GM18907 (cell line): ENCODE measurements around the gene NDE1.
"Not testable (repeated sequence)": the region's sequence is repeated elsewhere in the genome, so short reads cannot be mapped to it uniquely, and the experiment has no call there.

ENCODE experiments used
- ATAC-seq: cut with Tn5 transposase; IDR thresholded peaks from one replicate; pipeline ENCODE4 v1.9.1; 2021; ENCODE audit warnings: mild to moderate bottlenecking, moderate library complexity; ENCODE audit not compliant: unreplicated experiment

Gene NDE1, protein sequence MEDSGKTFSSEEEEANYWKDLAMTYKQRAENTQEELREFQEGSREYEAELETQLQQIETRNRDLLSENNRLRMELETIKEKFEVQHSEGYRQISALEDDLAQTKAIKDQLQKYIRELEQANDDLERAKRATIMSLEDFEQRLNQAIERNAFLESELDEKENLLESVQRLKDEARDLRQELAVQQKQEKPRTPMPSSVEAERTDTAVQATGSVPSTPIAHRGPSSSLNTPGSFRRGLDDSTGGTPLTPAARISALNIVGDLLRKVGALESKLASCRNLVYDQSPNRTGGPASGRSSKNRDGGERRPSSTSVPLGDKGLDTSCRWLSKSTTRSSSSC

DNA sequence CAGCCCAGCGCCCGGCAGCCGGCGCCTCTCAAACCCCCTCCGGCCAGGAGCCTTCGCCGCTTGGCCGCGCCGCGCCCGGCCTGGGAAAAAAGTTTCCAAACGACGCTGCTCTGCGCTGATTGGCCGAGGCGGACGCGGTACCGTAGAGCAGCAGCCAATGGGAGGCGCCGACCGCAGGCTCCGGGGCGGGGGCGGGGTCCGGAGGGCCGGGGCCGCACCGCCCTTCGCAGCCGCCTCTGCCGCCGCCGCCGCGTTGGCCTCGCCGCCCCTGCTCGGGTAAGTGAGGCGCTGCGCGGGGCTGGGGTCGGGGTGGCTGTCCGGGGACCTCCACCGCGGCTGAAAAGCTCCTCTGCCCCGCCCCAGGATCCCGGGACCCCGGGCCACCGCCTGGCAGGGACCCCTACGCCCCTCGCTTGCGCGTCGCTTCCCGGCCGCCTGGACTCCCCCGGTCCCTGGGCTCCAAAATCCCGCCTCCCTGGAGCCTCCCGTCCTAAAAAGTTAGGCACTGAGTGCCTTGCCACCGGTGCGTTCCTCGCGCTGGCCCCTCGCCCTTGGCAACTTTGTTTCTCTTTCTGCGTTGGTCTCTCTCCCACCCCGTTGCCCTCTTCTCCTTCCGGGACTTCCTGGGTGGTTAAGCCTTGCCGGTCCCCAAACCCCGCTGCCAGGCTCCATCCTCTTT is at the start of gene NDE1:
Gene NDE1 (plus strand): TSS at position 227 of the 679 bp plus-strand sequence. CDS start 14,534 bp downstream, outside the sequence.
- ATAC-seq: peak; percentile 78

DNA sequence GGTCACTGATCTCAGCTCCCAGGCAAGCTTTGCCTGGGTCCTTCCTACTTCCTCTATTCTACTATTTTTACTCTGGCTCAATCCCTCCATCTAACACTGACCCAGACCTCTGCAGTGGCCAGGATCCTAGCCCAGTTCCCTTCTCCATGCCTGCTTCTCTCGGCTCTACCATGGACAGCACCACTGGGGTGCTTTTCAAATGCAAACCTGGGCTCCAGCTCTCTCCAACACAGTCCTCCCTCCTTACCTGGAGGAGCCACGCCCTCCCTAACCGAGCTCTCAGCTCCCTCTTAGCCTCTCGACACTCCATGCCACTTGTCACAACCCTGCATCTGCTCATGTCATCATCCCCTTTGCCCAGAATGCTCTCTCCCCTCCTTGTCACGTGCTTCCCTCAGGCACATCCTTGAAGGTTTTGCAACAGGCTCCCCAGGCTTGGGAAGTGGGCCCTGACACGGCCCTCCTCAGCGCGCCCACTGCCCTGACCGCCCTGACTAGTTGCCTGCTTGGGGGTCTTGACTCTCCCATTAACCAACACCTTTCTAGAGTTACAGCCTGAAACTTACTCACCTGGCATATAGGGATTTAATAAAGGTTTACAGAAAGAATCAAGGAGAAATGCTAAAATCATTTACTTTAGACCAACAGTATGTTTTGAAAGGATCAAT is 48.7 kb upstream of the NDE1 start:
- ATAC-seq: no peak

DNA sequence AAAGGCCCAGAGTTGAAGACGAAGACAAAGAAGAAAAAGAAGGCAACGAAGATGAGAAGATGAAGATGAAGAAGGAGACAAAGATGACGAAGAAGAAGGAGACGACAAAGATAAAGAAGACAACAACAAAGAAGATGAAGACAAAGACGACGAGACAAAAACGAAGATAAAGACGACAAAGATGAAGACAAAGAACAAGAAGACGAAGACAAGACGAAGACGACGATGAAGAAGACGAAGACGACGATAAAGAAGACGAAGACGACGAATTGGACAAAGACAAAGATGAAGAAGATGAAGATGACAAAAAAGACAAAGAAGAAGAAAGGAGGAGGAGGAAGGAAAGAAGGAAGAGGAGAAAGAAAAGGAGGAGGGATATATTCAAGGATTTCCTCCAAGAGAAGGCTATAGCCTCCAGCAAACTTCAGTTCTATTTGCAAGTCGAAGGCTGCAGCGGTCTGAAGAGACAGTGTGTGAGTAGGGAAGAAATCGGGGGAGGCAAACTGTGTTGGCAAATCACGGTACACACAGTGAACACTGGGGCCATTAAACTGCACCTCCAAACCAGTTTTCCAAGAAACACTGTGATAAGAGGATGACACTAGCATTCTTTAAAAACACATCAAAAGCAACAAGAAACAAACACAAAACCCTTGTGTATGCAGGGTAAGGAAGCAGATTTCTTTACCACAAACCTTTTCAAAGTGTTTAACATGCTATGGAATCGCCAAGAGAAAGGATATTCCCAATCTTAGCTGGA is 47.6 kb upstream of the NDE1 start:
- no peak for ATAC-seq

DNA sequence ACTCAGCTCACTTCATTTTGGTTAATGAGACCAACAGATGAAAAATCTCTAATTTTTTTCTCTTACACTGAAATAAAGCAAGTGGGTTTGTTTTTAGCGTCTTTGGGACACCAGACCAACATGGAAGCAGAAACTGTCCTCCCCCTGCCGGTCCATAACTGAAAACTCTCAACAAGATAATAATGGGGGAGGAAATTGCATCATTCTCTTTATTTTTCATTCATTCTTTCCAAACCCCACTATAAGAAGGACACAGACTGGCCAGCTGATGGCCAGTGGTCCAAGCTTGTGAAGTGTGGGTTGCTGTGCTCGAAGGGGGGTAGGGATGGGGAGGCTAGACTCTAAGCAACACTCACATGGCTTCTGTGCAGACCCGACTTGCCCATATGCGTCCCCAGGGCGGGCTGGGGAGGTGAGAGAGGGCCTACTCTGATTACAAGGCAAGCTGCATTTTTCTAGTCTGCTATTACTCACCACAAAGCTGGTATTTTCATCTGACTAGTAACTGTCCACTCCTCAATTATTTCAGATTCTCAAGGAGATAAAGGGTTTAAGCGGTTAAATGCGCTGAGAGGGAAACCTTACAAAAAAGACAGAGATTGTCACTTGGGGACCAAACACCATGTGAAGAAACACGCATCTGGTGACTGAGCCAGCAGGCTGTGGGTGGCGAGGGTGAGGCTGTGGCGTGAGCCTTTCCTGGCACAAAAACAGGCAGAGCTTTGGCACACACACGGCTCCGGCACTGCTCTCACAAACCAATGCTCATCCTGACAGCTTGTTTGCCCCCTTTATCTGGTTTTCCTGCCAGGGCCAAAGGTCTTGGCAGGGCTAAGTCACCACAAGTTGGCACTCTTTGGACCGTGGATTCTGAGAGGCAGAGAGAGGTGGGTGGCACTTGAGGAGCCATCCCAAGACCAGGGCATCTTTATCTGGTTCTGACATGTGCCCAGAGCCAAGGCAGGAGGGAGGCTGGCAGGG is 45.3 kb upstream of the NDE1 start:
- no peak for ATAC-seq

DNA sequence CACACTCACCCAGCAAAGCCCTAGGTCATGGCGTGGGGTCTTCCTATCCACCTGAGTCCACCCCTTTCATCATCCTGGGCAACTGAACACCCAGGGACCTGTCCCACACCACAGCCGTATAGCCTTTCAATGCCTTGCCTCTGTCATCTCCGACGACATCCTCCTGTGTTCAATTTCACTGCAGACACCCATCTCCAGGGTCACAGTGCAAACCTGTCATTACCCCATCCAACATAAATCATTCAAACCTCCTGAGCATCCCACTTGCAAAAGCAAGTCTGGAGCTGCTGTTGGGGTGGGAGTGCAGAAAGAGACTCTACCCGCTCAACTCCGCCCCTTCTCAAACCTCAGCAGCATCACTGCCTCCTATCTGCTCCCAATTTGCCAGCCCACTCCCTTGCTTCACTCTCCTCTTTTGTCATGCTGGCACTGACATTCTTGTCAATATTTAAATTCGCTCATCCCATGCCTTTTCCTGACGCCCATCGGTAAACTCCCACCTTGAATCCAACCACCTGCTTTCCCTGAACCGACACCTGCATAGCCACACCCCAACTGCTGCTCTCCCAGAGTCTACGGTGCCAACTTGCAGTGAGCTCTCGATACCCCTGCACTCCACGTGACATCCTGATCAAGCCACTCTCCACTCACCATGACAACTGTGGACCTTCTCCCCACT is 44.1 kb upstream of the NDE1 start:
- ATAC-seq: no peak

DNA sequence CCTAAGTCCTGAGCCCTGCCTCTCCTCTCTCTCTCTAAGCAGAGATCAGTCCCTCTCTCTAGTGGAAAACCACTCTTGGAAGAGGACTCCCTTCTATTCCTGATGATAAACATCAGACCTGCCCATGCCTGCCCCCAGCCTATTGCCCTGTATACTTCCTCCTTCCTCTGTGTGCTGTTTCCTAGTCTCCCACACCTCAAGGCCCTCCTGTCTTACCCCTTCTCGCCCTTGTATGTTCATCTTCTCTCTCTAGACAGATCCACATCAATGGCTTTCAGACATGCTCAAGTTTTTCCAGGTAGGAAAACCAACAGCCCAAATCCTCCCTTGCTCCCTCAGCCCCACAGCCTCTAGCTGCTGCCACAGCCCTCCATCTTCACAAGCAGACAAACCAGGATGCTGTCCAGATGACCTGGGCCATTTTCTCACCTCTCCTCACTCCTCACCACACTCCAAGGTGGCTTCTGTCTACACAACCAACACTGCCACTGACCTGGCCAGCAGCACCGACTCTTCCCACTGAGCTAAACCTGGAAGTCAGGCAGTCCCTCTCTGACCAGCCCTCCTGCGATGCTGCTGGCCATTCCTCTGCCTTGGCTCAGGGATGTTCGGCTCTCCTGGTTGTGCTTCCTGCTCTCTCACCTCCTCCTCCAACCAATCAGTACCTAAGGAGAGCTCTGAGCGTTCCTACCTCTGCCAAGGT is 43.4 kb upstream of the NDE1 start:
- ATAC-seq: no peak

DNA sequence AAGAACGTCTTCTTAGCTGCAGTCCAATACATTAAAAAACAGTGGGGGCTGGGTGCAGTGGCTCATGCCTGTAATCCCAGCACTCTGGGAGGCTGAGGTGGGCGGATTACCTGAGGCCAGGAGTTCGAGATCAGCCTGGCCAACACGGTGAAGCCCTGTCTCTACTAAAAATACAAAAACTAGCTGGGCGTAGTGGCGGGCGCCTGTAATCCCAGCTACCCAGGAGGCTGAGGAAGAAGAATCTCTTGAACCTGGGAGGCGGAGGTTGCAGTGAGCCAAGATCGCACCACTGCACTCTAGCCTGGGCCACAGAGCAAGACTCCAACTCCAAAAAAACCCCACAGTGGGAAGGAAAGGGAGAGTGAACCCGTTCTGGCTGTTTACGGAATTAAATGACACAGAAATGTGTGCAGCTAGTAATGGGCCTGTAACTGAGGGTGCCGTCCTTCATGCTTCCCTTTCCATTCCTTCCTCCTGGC is 42.8 kb upstream of the NDE1 start:
- not testable (repeated sequence) for ATAC-seq

DNA sequence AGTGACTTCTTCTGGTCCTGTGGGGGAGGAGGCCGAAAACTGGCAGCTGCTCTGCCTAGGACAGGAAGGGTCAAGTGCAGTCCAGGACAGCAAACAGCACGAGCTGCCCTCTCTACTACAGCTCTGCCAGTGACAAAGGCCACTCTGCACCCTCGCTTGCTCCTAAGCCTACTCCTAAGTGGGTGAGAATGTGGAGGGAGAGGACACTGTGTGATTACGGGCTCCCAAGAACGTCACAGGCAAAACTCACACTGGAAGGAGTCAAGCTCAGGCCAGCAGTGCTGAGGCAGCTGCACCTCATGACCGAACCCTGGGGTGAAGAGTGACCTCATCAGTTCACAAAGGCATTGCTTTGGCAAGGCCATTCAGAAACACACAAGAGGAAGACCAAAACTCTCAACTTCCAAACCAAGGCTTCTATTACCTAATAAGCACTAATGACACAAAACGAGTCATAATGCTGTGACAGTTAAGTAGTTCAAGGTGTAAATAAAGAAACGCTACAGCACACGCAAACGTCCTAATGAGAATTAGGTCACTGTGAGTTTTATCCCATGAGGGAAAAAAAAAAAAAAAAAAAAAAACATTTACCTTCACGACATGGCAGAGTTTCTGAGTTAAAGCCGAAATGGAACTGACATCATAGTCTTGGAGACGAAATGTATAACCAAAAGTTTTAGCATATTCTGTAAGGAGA is 42.2 kb upstream of the NDE1 start:
- no peak for ATAC-seq

DNA sequence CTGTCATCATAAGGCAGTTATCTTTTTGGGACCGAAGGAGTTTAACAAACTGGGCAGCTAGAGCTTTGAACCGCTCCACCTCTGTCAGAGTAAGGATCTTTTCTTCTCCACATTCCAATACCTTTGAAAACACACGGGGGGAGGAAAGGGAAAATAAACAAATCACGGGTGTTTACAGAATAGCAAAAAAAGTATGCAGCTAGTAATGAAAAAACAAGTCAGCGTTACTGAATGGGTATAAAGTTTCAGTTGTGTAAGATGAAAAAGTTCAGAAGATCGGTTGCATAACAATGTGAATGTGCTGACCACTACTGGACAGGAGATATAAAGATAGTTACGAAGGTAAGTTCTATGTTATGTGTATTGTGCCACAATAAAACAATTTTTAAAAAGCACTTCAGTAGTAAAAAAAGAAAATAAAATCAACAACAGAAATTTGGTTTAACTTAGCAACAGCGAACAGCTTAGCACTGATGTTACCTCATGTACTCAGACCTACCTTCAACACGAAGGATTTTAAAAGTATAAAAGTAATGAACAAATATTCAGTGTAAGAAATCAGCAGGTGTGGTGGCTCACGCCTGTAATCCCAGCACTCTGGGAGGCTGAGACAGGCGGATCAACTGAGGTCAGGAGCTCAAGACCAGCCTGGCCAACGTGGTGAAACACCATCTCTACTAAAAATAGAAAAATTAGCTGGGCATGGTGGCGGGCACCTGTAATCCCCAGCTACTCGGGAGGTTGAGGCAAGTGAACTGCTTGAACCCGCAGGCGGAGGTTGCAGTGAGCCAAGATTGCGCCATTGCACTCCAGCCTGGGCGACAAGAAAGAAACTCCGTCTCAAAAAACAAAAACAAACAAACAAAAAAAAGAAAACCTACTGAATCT is 41.4 kb upstream of the NDE1 start:
- no peak for ATAC-seq

DNA sequence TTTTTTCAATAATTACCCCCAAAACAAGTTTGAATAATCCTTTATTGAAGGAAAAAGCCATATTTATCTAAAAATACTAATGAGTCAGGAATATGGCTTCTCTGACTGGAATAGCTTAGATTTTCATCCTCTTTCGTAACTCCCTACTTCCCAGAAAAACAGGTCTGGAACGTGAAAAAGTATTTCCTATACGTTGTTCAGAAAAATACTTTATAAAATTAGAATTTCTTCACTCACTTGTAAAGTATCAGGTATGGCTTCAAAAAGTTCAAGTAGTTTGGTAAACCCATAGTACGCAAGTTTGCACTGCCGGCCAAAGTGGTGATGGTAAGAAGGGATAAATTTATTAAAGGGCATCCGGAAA is 40.8 kb upstream of the NDE1 start:
- no peak for ATAC-seq

DNA sequence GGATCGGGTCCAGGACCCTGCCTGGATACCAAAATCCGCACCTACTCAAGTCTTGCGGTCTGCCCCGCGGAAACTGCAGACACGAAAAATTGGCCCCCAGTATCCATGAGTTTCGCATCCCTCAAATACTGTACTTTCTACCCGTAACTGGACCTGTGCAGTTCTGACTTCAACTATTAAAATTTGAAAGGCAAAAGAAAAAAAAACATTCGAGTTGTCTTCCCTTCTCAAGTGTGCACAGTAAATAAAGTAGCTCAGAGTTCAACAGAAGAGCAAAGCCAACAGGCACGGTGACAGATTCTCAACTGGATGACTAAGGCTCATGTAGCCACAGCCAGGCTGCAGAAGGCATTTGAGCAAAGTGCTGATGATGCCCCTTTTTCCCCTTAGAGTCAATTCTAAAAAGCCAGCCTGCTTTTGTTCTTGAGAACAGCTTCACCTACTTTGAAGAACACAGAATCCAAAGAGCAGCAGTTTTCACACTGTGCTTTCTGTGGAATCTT is 39.6 kb upstream of the NDE1 start:
- no peak for ATAC-seq

DNA sequence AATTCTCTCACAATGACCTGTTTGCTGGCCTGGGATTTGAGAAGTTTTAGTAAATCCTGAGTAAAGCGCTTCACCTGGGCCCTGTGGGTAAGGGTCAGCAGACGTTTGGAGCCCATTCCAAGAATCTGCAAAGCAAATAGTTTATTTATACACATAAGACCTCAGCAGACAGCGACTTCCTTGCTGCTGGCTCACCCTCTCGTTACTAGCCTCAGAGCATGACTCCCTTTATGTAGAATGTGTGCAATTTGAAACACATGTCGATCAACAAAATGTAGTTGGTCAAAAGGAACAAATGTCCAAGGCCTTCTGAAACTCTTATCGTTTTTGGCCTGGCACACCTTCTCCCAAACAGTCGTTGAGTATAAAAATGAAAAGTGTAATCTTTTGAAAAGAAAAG is 38.4 kb upstream of the NDE1 start:
- no peak for ATAC-seq

DNA sequence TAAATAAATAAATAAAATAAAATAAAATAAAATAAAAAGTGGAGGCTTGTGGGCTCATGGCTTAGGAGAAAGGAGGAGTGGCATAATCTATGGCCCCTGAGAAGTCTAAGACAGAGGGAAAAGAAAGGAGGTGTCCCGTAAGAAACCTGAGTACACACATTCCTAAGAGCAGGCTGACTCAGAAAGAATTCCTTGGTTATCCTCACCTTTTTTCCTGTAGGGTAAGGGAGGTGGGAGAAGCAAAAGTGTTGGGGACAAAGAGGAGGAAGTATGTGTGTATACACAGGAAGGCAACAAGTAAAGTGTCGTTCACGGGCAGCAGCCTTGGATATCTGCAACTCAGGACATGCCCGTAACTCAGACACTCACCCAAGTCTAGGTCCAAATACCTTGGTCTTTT is 36.4 kb upstream of the NDE1 start:
- no peak for ATAC-seq

DNA sequence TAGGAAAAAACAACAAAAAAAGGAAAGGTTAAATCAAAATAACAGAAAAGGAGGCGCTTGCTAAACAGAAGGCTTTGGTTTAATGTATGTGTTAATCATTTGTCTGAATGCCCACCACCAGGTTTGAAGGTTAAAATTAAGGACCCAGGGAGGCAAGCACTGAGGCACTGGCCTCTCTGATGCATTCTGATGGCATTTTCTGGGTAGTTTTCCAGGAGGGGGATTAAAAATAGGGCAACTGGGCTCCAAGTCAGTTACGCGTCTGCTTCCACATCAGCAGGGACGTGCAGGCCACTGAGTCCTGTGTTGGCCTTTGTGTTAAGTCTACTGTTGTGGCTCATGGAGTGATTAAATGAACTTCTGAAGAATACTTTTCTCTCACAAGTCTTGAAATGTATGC is 34.0 kb upstream of the NDE1 start:
- ATAC-seq: no peak

DNA sequence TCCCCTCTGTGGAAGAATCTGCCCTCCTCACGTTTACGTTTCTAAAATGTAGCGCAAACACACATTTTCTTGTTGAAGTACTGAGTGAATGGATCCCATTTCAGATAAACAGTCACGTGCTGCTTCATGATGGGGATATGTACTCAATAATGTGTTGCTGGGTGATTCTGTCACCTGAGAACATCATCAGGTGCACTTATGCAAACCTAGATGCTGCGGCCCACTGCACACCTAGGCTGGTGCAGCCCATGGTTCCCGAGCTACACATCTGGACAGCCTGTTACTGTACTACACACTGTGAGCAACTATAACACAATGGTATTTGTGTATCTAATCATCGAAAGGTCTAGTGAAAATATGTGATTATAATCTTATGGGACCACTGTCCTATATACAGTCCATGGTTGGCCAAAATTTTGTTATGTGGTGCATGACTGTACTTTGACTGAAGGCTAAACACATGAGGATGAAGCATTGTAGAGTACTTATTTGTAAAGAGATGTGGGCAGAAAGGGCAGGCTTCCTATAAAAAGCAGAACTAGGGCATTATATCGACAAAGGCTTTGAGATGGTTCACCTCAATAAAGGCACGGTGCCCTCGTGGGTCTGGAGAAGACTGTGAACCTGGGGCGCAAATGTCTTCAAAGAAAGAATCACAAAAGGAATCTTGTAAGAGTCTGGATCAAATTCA is 33.4 kb upstream of the NDE1 start:
- no peak for ATAC-seq

DNA sequence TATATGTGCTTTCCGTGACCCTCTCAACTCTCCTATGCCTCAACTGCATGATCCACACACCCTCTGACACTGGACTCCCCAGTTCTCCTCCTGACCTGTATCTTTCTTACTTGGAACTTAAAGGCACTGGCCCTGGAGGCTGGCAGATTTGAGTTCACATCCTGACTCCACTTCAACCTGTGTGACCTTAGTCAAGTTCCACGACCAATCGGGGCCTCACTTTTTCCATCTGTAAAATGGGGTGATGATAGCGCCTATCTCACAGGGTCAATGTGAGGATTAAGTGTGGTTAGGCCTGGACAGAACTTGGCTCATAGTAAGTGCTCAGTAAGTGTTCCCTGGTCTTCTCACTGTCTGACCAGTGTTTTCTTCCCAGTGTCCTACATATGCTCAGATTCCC is 32.1 kb upstream of the NDE1 start:
- no peak for ATAC-seq

DNA sequence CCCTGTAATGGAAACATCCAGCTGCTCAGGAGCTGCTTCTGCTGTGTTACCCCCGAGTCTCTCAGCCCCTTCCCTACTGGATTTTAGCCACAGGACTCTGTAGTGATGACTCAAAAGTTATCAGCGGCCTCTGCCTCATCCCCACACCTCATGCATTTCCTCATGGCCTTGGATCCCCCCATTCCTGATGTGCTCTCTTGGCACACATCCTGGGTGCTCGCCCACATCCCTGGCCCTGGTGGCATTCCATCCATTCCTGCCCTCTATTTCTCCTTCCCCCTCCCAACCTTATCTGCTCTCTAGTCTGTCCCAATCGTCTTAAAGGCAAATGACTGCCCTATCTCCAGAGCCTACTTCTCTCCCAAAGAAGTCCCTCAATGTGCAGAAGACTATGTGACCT is 31.7 kb upstream of the NDE1 start:
- no peak for ATAC-seq
